Transverse colon (tissue), 4 donors: ENCODE results near the gene COP1. TPM values are rescaled to one million over a fixed set of nuclear protein-coding genes. Genes with fewer than 3 reads are reported as not detected.

Experiments
- DNase-seq: peaks from one replicate; pipeline ENCODE4 v3.0.0-alpha.2; 2019
- H3K27ac ChIP-seq, 4 donors: fragments of 200-600 bp; sonication (generic); 2 replicates each; pipeline ENCODE4 v1.5.1; 2016 to 2018; ENCODE audit warnings: inconsistent platforms in 4 of 4
- H3K27me3 ChIP-seq: fragments of 200-600 bp; sonication (generic); 2 replicates; pipeline ENCODE4 v1.5.1; 2017; ENCODE audit warnings: inconsistent platforms
- H3K36me3 ChIP-seq, 4 donors: fragments of 200-600 bp; sonication (generic); 2 replicates each; pipeline ENCODE4 v1.5.1; 2017 to 2019; ENCODE audit warnings: inconsistent platforms in 4 of 4
- H3K4me1 ChIP-seq, 4 donors: fragments of 200-600 bp; sonication (generic); 2 replicates each; pipeline ENCODE4 v1.5.1; 2017 to 2020; ENCODE audit warnings: inconsistent platforms in 4 of 4
- H3K4me3 ChIP-seq, 4 donors: fragments of 200-600 bp; sonication (generic); 1 replicate in 1 of 4; 2 replicates in 3 of 4; pipeline versions ENCODE4 v1.5.1 to v1.6.1; 2017 to 2019; ENCODE audit warnings: inconsistent platforms in 4 of 4
- H3K9me3 ChIP-seq, 2 donors: fragments of 200-600 bp; sonication (generic); 2 replicates each; pipeline ENCODE4 v1.5.1; 2017 to 2019; ENCODE audit warnings: inconsistent platforms in 2 of 2
- CTCF ChIP-seq, 5 experiments: fragments of 200-600 bp in 3 of 5; fragments of 450-650 bp in 2 of 5; sonication (generic) in 3 of 5; IDR thresholded peaks; 1 replicate in 2 of 5; 2 replicates in 3 of 5; pipeline ENCODE4 v1.5.1; 2016 to 2017; ENCODE audit warnings: antibody characterized with exemption in 5 of 5, inconsistent platforms in 3 of 5, mild to moderate bottlenecking in 2 of 5, moderate library complexity in 1 of 5
- EP300 ChIP-seq: sonication (generic); formaldehyde crosslinking; IDR thresholded peaks from one replicate; pipeline ENCODE4 v1.6.1; 2017; ENCODE audit warnings: antibody characterized with exemption, low read depth
- POLR2A ChIP-seq: fragments of 450-650 bp; IDR thresholded peaks from one replicate; pipeline ENCODE4 v1.6.1; 2016; ENCODE audit warnings: antibody characterized with exemption, mild to moderate bottlenecking, moderate library complexity
- POLR2AphosphoS5 ChIP-seq, 3 donors: sonication (generic); formaldehyde crosslinking; IDR thresholded peaks; one replicate each; pipeline ENCODE4 v1.6.1; 2016; ENCODE audit warnings: antibody characterized with exemption in 3 of 3
- WGBS, 2 donors: methylation state at CpG; one replicate each; pipeline ENCODE4 v1.1.5; 2018; ENCODE audit warnings: low coverage in 1 of 2; 5-methylcytosine and 5-hydroxymethylcytosine counted together
- in situ Hi-C, 4 donors: fragments of 200-750 bp; cut with MboI; loops; one replicate each; pipeline versions ENCODE4 v1.15.0 to v1.15.1; 2017; ENCODE audit warnings: low sequenced_read_pairs in 3 of 4, low pct_ligation_motif_present in 1 of 4, low pct_unique_long_range_greater_than_20kb in 1 of 4
- intact Hi-C: fragments of 100-400 bp; cut with DNase I; formaldehyde crosslinking; loops from one replicate; pipeline ENCODE4 v1.15.1; 2023; ENCODE audit warnings: low total_unique reads
- total RNA-seq, 4 donors: library from RNA; depleted of rRNA; stranded (reverse); fragments of >200 nt; gene quantifications; one replicate each; pipeline ENCODE4 v1.1.0, GENCODE V29; 2016

Gene COP1
- total RNA-seq, 4 donors from 2014 or later: 52.3 to 190 (median 109) TPM

DNA sequence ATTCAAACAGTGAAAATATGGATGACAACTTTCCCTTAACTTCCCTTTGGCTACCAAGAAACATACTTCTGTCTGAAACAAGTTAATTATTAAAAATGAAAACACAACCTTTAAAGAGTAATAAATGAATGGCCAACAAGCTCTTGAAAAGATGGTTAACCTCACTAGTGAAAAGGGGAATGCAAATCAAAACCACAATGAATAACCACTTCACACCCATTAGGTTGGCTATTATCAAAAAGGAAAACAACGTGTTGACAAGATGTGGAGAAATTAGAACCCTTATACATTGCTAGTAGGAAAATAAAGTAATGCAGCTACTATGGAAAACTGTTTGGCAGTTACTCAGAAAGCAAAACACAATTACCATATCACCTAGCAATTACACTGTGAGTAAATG is 14.1 kb downstream of the COP1 start:
- WGBS, 2 donors: 61 to 81% methylated on average over 1 of the region's 1 CpG
- TF ChIP-seq POLR2A (no peak), POLR2AphosphoS5 (IDR thresholded peaks at IDR 0.05) (no peak), CTCF (IDR thresholded peaks at IDR 0.05) (no peak), EP300 (no peak)
- Histone ChIP-seq H3K27ac (no peak overlapping the region), H3K4me1 (peaks cover 0 to 14% (median 0%) of the 10 kb centered on the region in 4 donors), H3K4me3 (no peak overlapping the region), H3K36me3 (no peaks in the 10 kb centered on the region), H3K9me3 (no peaks in the 10 kb centered on the region), H3K27me3 (no peaks in the 10 kb centered on the region)
- in situ Hi-C loops: no loop called here
- intact Hi-C loops: no loop called here
- DNase-seq: no peak

GRCh38 chr1:176188604-176189003 is 18.5 kb downstream of the COP1 start:
- H3K9me3 ChIP-seq: no peaks in the 10 kb centered on the region
- H3K4me1 ChIP-seq: no peaks in the 10 kb centered on the region
- WGBS, 2 donors: 85 to 94% methylated on average over 2 of the region's 2 CpGs
- H3K36me3 ChIP-seq: no peaks in the 10 kb centered on the region
- in situ Hi-C loops: no loop called here
- H3K27ac ChIP-seq: no peak overlapping the region
- no peak for TF ChIP-seq CTCF (IDR thresholded peaks at IDR 0.05)
- no peak for TF ChIP-seq EP300
- TF ChIP-seq POLR2AphosphoS5 (IDR thresholded peaks at IDR 0.05): no peak
- TF ChIP-seq POLR2A: no peak
- H3K4me3 ChIP-seq: no peak overlapping the region
- no peak for DNase-seq
- intact Hi-C loops: no loop called here
- H3K27me3 ChIP-seq: no peaks in the 10 kb centered on the region

GRCh38 chr1:176187001-176187400 is 20.1 kb downstream of the COP1 start:
- Histone ChIP-seq H3K9me3 (no peaks in the 10 kb centered on the region), H3K27me3 (no peaks in the 10 kb centered on the region), H3K27ac (no peak overlapping the region), H3K4me1 (no peaks in the 10 kb centered on the region), H3K36me3 (no peaks in the 10 kb centered on the region), H3K4me3 (no peak overlapping the region)
- DNase-seq: no peak
- intact Hi-C loops (no loop called here), in situ Hi-C loops (no loop called here)
- TF ChIP-seq POLR2AphosphoS5 (IDR thresholded peaks at IDR 0.05): no peak
- TF ChIP-seq POLR2A: no peak
- TF ChIP-seq CTCF (IDR thresholded peaks at IDR 0.05): no peak
- no peak for TF ChIP-seq EP300
- 93 to 100% methylated on average over 1 to 3 of the region's 3 CpGs for WGBS, 2 donors

- H3K27ac ChIP-seq: no peak overlapping the region
- in situ Hi-C loops (no loop called here), intact Hi-C loops (no loop called here)
- no peaks in the 10 kb centered on the region for H3K27me3 ChIP-seq
- H3K4me1 ChIP-seq: peaks cover 0 to 4% (median 0%) of the 10 kb centered on the region in 4 donors
- DNase-seq: no peak
- no peak for TF ChIP-seq POLR2A
- H3K9me3 ChIP-seq: no peaks in the 10 kb centered on the region
- peaks cover 0 to 9% (median 2%) of the 10 kb centered on the region in 4 donors for H3K36me3 ChIP-seq
- 55 to 75% methylated on average over 3 of the region's 3 CpGs for WGBS, 2 donors
- no peak overlapping the region for H3K4me3 ChIP-seq
These were observed 23.5 kb downstream of the COP1 start for GRCh38 chr1:176183618-176184017.

DNA sequence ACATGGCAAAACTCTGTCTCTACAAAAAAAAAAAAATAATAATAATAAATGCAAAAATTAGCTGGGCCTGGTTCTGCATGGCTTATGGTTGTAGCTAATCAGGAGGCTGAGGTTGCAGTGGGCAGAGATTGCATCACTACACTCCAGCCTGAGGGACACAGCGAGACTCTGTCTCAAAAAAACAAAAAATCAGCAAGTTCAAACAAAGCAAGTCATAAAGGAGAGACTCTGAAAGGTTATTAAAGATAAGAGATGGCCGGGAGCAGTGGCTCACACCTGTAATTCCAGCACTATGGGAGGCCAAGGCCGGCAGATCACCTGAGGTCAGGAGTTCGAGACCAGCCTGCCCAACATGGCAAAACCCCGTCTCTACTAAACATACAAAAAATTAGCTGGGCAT is 28.8 kb downstream of the COP1 start:
- WGBS, 2 donors: 51 to 67% methylated on average over 5 of the region's 5 CpGs

More for the DNA sequence above, 28.8 kb downstream of the COP1 start:
- H3K36me3 ChIP-seq: peaks cover 0 to 17% (median 8%) of the 10 kb centered on the region in 4 donors
- no peaks in the 10 kb centered on the region for H3K9me3 ChIP-seq
- intact Hi-C loops: no loop called here
- H3K4me3 ChIP-seq: no peak overlapping the region
- peak overlapping the region in 1 of 4 donors; percentile 19 for H3K27ac ChIP-seq
- TF ChIP-seq EP300 (no peak), POLR2A (no peak)
- H3K4me1 ChIP-seq: peaks cover 0 to 16% (median 4%) of the 10 kb centered on the region in 4 donors
- H3K27me3 ChIP-seq: no peaks in the 10 kb centered on the region
- DNase-seq: no peak
- in situ Hi-C loops: no loop called here
